GM19395 (cell line): ENCODE measurements around the gene TYR.
"Not testable (repeated sequence)": the region's sequence is repeated elsewhere in the genome, so short reads cannot be mapped to it uniquely, and the experiment has no call there.

Experiments
- ATAC-seq: cut with Tn5 transposase; IDR thresholded peaks from one replicate; pipeline ENCODE4 v1.9.1; 2021; ENCODE audit warnings: mild to moderate bottlenecking, moderate library complexity; ENCODE audit not compliant: unreplicated experiment

Gene TYR

GRCh38 chr11:89342880-89343572 lies 165.4 kb downstream of the TYR start:
- not testable (repeated sequence) for ATAC-seq
